Measurements from ENCODE around the gene ATG2A.
A peak's percentile ranks its signal among the peaks of the same experiment; 100 is the strongest.

Gene ATG2A

GRCh38 chr11:64916775-64917662 lies at the start of gene ATG2A:
ATG2A (minus strand) TSS chr11:64917209; CDS start chr11:64917135, 74 bp downstream.
- DNase-seq (ENCODE audit: low read depth) = peak; percentile 94

GRCh38 chr11:64963072-64963631 lies 46.1 kb upstream of the ATG2A start:
- DNase-seq (ENCODE audit: low read depth) = no peak

GRCh38 chr11:64960719-64961118 lies 43.7 kb upstream of the ATG2A start:
- DNase-seq (ENCODE audit: low read depth) = no peak

- DNase-seq (ENCODE audit: low read depth) = no peak
Observed at GRCh38 chr11:64959498-64959897, 42.5 kb upstream of the ATG2A start.

GRCh38 chr11:64954201-64954600 lies 37.2 kb upstream of the ATG2A start:
- no peak for DNase-seq (ENCODE audit: low read depth)

- DNase-seq (ENCODE audit: low read depth) = no peak
Observed at GRCh38 chr11:64951529-64951928, 34.5 kb upstream of the ATG2A start.

GRCh38 chr11:64947208-64947814 lies 30.3 kb upstream of the ATG2A start:
- DNase-seq (ENCODE audit: low read depth) = no peak

GRCh38 chr11:64936539-64936938 lies 19.5 kb upstream of the ATG2A start:
- no peak for DNase-seq (ENCODE audit: low read depth)

GRCh38 chr11:64935359-64936081 lies 18.5 kb upstream of the ATG2A start, which contains the start of gene GPHA2:
GPHA2 (minus strand) TSS chr11:64935893; CDS start chr11:64935460, 433 bp downstream.
- DNase-seq (ENCODE audit: low read depth) = no peak

- no peak for DNase-seq (ENCODE audit: low read depth)
Observed at GRCh38 chr11:64934682-64935358, 17.8 kb upstream of the ATG2A start.

GRCh38 chr11:64933935-64934681 lies 17.1 kb upstream of the ATG2A start:
- DNase-seq (ENCODE audit: low read depth) = no peak

GRCh38 chr11:64933213-64933934 lies 16.4 kb upstream of the ATG2A start:
- DNase-seq (ENCODE audit: low read depth) = no peak

GRCh38 chr11:64932324-64932723 lies 15.3 kb upstream of the ATG2A start:
- no peak for DNase-seq (ENCODE audit: low read depth)

- no peak for DNase-seq (ENCODE audit: low read depth)
Observed at GRCh38 chr11:64931290-64931689, 14.3 kb upstream of the ATG2A start.

- no peak for DNase-seq (ENCODE audit: low read depth)
Observed at GRCh38 chr11:64930340-64930739, 13.3 kb upstream of the ATG2A start.

- no peak for DNase-seq (ENCODE audit: low read depth)
Observed at GRCh38 chr11:64929625-64930024, 12.6 kb upstream of the ATG2A start.

GRCh38 chr11:64928957-64929356 lies 11.9 kb upstream of the ATG2A start:
- DNase-seq (ENCODE audit: low read depth) = no peak

GRCh38 chr11:64926689-64927088 lies 9.7 kb upstream of the ATG2A start:
- DNase-seq (ENCODE audit: low read depth) = no peak

- DNase-seq (ENCODE audit: low read depth) = no peak
Observed at GRCh38 chr11:64925536-64926436, 8.8 kb upstream of the ATG2A start.
